HG03342 (cell line): ENCODE data around the gene PLCH1.

Experiments used
- ATAC-seq: cut with Tn5 transposase; IDR thresholded peaks from one replicate; pipeline ENCODE4 v1.9.1; 2021; ENCODE audit warnings: mild to moderate bottlenecking, moderate library complexity; ENCODE audit not compliant: unreplicated experiment

PLCH1 gene, protein sequence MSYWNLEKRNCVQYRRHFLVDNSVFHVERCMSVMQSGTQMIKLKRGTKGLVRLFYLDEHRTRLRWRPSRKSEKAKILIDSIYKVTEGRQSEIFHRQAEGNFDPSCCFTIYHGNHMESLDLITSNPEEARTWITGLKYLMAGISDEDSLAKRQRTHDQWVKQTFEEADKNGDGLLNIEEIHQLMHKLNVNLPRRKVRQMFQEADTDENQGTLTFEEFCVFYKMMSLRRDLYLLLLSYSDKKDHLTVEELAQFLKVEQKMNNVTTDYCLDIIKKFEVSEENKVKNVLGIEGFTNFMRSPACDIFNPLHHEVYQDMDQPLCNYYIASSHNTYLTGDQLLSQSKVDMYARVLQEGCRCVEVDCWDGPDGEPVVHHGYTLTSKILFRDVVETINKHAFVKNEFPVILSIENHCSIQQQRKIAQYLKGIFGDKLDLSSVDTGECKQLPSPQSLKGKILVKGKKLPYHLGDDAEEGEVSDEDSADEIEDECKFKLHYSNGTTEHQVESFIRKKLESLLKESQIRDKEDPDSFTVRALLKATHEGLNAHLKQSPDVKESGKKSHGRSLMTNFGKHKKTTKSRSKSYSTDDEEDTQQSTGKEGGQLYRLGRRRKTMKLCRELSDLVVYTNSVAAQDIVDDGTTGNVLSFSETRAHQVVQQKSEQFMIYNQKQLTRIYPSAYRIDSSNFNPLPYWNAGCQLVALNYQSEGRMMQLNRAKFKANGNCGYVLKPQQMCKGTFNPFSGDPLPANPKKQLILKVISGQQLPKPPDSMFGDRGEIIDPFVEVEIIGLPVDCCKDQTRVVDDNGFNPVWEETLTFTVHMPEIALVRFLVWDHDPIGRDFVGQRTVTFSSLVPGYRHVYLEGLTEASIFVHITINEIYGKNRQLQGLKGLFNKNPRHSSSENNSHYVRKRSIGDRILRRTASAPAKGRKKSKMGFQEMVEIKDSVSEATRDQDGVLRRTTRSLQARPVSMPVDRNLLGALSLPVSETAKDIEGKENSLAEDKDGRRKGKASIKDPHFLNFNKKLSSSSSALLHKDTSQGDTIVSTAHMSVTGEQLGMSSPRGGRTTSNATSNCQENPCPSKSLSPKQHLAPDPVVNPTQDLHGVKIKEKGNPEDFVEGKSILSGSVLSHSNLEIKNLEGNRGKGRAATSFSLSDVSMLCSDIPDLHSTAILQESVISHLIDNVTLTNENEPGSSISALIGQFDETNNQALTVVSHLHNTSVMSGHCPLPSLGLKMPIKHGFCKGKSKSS (N-terminal part only)

DNA sequence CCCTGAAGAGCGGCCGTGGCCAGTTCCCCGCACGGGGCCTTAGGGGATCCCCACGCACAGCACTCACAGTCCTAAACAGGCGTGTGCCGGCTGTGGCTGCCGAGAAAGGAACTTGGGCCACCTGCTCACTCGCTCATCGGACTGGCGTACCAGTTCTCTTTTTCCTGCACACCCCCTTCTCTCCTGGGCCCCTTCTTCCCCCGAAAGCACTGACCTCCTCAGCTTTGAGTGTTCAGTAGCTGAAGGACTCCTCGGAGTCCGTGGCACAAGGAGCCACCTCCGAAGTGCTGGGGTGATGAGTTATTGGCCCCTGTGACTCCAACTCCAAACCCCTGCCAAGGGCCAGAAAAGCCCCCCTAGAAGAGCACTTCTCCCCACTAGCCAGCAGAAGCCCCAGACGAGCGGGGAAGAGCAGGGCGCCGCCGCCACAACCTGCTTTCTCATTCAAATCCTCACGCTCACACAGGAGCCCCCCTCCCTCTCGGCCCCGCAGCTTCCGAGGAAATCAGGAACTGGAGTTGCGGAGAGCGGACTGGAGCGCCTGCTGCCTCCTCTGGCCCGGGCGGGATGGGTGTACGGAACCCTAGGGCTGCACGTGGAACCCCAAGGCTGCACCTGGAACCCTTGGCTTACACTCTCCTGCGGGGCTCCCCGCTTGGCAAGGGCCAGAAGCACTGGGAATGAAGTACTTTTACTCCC, at the start of gene PLCH1:
TSS of gene PLCH1 (minus strand) at position 446 of the 699 bp plus-strand sequence. CDS start 40,847 bp downstream, outside the sequence.
- ATAC-seq = peak; percentile 57

- ATAC-seq = no peak
These were observed 47.7 kb upstream of the PLCH1 start for GRCh38 chr3:155792532-155792931.

GRCh38 chr3:155791190-155791589, 46.3 kb upstream of the PLCH1 start:
- ATAC-seq = no peak

DNA sequence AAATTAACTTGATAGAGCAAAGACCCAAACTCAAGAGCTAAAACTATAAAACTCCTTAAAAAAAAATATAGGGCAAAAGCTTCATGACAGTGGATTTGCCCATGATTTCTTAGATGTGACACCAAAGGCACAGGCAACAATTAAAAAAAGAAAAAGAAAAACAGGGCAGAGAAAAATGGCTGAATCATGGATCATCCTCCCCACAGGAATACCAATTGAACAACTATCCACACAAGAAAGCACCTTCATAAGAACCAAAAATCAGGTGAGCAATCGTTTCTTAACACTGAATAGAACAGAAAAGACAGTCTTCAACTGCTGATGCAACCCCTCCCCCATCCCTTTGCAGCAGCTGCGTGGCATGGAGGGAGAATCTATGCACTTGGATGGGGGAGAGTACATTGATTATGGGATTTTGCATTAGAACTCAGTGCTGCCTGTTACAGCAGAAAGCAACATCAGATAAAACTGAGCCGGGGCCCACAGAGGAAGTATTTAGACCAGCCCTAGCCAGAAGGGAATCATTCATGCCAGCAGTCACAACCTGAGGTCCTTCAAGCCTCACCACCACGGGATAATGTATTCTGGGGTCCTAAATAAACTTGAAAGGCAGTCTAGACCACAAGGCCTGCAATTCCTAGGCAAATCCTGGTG, 45.5 kb upstream of the PLCH1 start:
- no peak for ATAC-seq

- ATAC-seq = no peak
These were observed 40.9 kb upstream of the PLCH1 start for GRCh38 chr3:155785662-155786295.

- no peak for ATAC-seq
These were observed 37.6 kb upstream of the PLCH1 start for GRCh38 chr3:155782390-155782953.

- ATAC-seq = no peak
These were observed 35.4 kb upstream of the PLCH1 start for GRCh38 chr3:155780291-155780690.

- ATAC-seq = no peak
These were observed 33.6 kb upstream of the PLCH1 start for GRCh38 chr3:155778462-155778861.

GRCh38 chr3:155772801-155773200, 27.9 kb upstream of the PLCH1 start:
- ATAC-seq = no peak

GRCh38 chr3:155771126-155771525, 26.3 kb upstream of the PLCH1 start:
- ATAC-seq = no peak

DNA sequence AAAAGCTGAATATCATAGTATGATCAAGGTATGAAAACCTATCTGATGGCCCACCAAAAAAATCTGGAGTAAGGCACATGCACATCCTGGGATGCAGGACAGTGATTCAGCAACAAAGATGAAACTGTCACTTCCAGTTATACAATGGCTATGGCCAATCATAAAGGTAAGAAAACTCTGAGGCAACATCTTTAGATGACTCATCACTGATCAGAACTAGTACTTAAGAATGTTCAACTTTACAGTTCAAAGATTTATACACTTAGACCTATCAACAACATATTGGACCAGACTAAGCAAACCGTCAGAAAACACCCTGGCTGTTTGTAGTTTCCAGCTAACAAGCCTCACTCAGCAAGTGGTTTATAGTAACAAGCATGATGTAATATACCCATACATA, 21.3 kb upstream of the PLCH1 start:
- no peak for ATAC-seq

- no peak for ATAC-seq
These were observed 19.1 kb upstream of the PLCH1 start for GRCh38 chr3:155763870-155764463.

- no peak for ATAC-seq
These were observed 15.8 kb upstream of the PLCH1 start for GRCh38 chr3:155760653-155761052.

DNA sequence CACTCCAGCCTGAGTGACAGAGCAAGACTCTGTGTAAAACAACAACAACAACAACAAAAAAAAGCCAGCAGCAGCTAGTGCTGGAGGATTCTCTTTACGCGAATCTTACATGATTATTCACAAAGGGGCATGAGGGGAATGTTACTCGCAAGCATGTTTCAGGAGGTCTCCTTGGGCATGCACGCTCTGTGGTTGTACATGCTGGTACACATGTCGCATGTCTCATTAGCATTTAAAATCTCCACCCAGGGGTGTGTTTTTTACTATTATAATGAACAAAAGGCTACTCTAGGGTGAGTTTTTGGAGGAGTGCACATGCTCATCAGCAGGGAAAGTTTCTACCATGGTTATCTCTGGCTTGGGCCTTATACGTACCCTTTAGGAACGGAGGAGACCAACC, 12.7 kb upstream of the PLCH1 start:
- no peak for ATAC-seq

- ATAC-seq = no peak
These were observed 8.3 kb upstream of the PLCH1 start for GRCh38 chr3:155753038-155753639.

- no peak for ATAC-seq
These were observed 3.9 kb upstream of the PLCH1 start for GRCh38 chr3:155748611-155749365.

- ATAC-seq = no peak
These were observed 3.0 kb upstream of the PLCH1 start for GRCh38 chr3:155747946-155748290.
